Astrocyte of the spinal cord (primary cell): ENCODE data around the gene TGFBRAP1.

Experiments
- DNase-seq: peaks from one replicate; pipeline ENCODE4 v3.0.0; 2011; ENCODE audit warnings: low read depth, low spot score
- H3K4me3 ChIP-seq: 2 replicates; pipeline ENCODE4 v1.5.1; 2011; ENCODE audit warnings: low read depth, mild to moderate bottlenecking, low read length, moderate library complexity
- in situ Hi-C: cut with HindIII; loops from 2 replicates; pipeline ENCODE4 v1.10.0; 2017; ENCODE audit warnings: low sequenced_read_pairs
- TF ChIP-seq, protein P1 (sequence below): IDR thresholded peaks from 2 replicates; pipeline ENCODE4 v1.5.1; 2012; ENCODE audit warnings: low read depth, mild to moderate bottlenecking, low read length, inconsistent platforms

Gene TGFBRAP1

DNA sequence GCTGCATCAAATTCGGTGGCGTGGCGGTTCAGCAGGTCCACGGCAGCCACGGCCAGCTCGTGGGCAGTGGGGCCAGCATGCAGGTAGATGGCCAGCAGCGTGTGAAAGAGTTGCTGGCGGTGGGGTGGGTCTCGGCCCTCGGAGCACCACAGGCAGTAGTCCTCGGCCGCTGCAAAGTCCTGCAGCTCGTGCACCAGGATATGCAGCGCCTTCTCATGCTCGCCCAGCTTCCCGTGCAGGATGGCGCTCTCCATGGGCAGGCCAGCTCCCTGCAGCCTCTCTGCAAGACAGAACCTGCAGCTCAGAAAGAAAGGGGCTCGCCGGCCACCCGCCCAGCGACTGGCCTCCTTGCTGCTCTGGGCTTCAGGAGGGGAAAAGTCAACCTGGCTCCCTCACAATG, 60.1 kb downstream of the TGFBRAP1 start:
- TF ChIP-seq, protein P1, sequence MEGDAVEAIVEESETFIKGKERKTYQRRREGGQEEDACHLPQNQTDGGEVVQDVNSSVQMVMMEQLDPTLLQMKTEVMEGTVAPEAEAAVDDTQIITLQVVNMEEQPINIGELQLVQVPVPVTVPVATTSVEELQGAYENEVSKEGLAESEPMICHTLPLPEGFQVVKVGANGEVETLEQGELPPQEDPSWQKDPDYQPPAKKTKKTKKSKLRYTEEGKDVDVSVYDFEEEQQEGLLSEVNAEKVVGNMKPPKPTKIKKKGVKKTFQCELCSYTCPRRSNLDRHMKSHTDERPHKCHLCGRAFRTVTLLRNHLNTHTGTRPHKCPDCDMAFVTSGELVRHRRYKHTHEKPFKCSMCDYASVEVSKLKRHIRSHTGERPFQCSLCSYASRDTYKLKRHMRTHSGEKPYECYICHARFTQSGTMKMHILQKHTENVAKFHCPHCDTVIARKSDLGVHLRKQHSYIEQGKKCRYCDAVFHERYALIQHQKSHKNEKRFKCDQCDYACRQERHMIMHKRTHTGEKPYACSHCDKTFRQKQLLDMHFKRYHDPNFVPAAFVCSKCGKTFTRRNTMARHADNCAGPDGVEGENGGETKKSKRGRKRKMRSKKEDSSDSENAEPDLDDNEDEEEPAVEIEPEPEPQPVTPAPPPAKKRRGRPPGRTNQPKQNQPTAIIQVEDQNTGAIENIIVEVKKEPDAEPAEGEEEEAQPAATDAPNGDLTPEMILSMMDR, result no peak
- DNase-seq, result no peak
- H3K4me3 ChIP-seq, result no peak overlapping the region
- in situ Hi-C loops, result no loop called here

DNA sequence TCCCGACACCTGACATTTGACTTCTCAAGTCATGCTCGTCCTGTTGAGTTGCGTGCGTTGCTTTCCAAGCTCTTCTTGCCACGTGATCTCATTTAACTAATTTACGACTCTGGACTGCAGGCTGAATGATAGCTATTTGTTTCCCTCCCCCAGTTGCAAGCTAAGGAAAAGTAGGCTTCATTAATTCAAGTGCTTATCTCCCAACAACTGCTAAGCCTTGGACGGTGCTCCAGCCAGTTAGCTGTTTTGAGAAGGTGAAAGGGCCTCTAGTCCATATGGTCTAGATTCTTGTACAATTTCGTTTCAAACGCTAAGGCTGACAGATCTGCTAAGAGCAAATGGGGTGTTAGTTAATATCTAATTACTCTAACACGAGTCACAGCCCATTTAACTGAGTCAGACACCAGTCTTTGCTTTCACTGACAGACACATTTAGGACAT, 66.9 kb downstream of the TGFBRAP1 start:
- no peak overlapping the region for H3K4me3 ChIP-seq
- no peak for DNase-seq
- TF ChIP-seq, protein P1, result no peak
- in situ Hi-C loops, result no loop called here

DNA sequence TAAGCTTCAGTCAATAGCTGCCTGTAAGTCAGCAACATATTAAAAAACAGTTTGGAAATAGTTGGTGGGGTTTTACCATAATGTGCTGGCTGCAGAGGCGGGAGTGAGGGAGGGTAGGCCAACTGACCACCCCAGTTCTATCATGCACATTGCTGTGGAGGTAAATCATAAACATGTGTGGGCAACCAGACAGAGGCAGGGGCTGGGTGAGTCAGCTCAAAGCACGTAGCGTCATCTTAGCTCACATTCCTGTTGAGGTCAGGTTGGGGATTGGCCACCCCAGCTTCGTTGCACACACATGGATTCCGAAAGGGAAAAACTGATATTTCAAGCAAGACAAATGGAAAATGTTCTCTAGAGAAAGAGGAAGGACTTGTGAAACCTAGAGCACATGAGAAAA, 68.5 kb downstream of the TGFBRAP1 start:
- in situ Hi-C loops, result no loop called here
- TF ChIP-seq, protein P1, result no peak
- peak; percentile 92 for DNase-seq
- H3K4me3 ChIP-seq, result no peak overlapping the region

DNA sequence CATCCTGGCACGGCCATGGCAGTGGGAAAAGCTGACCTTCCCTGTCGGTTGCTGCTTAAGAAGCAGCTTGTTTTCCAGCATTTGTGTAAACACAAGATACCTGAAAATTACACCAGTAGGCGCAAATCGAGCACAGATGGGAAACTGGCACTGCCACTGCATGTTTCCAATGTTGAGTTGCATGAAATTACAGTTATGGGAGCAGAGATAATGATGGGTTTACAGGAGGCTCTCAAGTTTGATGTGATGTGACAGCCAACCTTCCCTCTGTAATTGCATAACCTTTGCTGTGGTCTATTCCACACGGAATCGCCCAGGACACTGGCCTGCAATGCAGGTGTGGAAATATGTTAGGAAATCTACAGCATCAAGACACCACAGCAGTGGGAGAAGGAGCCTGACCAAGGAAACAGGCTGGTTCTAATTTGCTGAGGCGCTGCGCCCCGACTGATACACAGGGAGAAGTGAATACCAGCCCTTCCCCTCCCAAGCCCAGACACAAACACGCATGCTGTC, 70.6 kb downstream of the TGFBRAP1 start:
- TF ChIP-seq, protein P1, result no peak
- DNase-seq, result no peak
- in situ Hi-C loops, result no loop called here
- no peak overlapping the region for H3K4me3 ChIP-seq

DNA sequence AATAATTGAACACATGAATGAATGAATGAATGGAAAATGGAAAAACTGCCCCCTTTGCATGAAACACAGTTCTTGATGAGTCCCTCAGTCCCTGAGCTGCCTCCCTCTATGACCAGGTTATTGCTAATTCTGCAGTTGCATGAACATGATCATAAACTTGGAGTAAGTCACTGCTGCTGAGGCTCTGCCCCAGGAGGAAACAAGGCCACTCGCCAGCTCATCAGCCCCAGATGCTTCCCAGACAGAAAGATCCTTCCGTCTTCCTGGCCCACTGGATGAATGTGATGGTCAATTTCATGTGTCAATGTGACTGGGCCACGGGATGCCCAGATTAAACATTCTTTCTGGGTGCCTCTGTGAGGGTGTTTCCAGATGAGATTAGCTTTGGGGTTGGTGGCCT, 71.6 kb downstream of the TGFBRAP1 start:
- TF ChIP-seq, protein P1, result no peak
- in situ Hi-C loops, result no loop called here
- no peak for DNase-seq

DNA sequence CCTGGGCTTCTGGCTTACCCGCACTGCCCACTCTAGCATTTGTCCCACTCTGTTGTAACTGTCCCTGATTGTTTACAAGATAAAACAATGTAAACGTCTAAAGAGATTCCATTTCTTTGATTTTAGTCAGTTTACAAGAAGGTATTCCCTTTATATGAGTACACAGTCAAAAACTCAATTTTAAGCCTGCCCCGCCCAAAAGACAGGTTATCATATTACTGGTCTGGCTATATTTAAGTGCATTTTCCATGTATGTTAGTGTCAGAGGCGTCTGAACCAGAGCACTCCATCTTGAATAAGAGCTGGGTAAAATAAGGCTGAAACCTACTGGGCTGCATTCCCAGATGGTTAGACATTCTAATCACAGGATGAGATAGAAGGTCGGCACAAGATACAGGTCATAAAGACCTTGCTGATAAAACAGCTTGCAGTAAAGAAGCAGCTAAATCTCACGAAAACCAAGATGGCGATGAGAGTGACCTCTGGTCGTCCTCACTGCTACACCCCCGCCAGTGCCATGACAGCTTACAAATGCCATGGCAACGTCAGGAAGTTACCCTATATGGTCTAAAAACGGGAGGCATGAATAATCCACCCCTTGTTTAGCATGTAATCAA, 73.0 kb downstream of the TGFBRAP1 start:
- in situ Hi-C loops, result no loop called here
- H3K4me3 ChIP-seq, result no peak overlapping the region
- DNase-seq, result no peak
- TF ChIP-seq, protein P1, result no peak

More for the DNA sequence above, 71.6 kb downstream of the TGFBRAP1 start:
- no peak overlapping the region for H3K4me3 ChIP-seq

DNA sequence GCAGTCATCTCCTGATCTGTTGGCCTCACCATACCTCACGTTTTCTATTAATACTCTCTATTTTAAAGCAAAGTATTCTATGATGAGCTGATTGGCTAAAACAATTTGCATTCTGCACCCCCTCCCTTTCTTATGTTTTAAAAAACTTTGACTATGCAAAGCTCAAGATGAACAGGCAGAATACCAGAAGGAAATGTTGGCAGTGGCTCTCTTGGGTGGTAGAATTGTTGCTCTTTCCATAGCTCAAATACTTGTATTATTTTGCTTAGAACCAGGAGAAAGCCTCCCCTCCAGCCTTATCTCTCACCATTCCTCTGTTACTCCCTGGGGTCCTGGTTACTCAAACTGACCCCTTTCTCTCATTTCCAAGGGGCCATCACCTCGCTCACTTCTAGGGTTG, 73.6 kb downstream of the TGFBRAP1 start:
- TF ChIP-seq, protein P1, result no peak
- no peak overlapping the region for H3K4me3 ChIP-seq
- no peak for DNase-seq
- in situ Hi-C loops, result no loop called here
